IMR-90 (cell line): Measurements from ENCODE around the gene WNT16. TPM values are rescaled to one million over a fixed set of nuclear protein-coding genes. Genes with fewer than 3 reads are reported as not detected.
A peak's percentile ranks its signal among the peaks of the same experiment; 100 is the strongest.

Experiments used
- ATAC-seq: fragments of 200-7000 bp; cut with Tn5 transposase; 2 replicates; pipeline ENCODE4 v1.9.1; 2020; ENCODE audit warnings: low read depth, mild to moderate bottlenecking, moderate library complexity
- BruUV-seq: library from RNA; stranded (reverse); fragments of 400-500 nt; replicated peaks from 2 replicates; lab custom pipeline; 2021; lab: Mats Ljungman, UMichigan
- CTCF ChIA-PET: fragments of 300-600 bp; formaldehyde crosslinking; extraction: SDS; loops from one replicate; lab custom pipeline; 2021; ENCODE audit warnings: antibody characterized with exemption; lab: Yijun Ruan, JAX
- POLR2A ChIA-PET: fragments of 300-600 bp; sonication (Branson Sonifier 250); formaldehyde crosslinking; loops from one replicate; lab custom pipeline; 2022; ENCODE audit warnings: antibody characterized with exemption; ENCODE audit not compliant: unreplicated experiment; lab: Charles Lee
- DNase-seq: peaks from one replicate; pipeline ENCODE4 v3.0.0; 2013
- H2AFZ ChIP-seq: replicated peaks from 2 replicates; pipeline ENCODE3; 2013; ENCODE audit warnings: low read length, mild to moderate bottlenecking; ENCODE audit not compliant: poor library complexity
- H2AK5ac ChIP-seq: 2 replicates; pipeline ENCODE4 v1.6.1; 2013; ENCODE audit warnings: low read depth, low read length, inconsistent platforms
- H2AK9ac ChIP-seq: replicated peaks from 2 replicates; pipeline ENCODE3; 2013; ENCODE audit warnings: mild to moderate bottlenecking, low read depth, low read length, moderate library complexity; ENCODE audit not compliant: poor library complexity
- H2BK120ac ChIP-seq: 2 replicates; pipeline ENCODE4 v1.6.1; 2013; ENCODE audit warnings: low read depth, low read length, inconsistent platforms
- H2BK15ac ChIP-seq: 3 replicates; pipeline ENCODE4 v1.6.1; 2013; ENCODE audit warnings: low read depth, low read length, inconsistent platforms
- H2BK20ac ChIP-seq: 2 replicates; pipeline ENCODE4 v1.6.1; 2013; ENCODE audit warnings: low read depth, mild to moderate bottlenecking, inconsistent platforms, low read length, moderate library complexity
- H2BK5ac ChIP-seq: 2 replicates; pipeline ENCODE4 v1.6.1; 2013; ENCODE audit warnings: mild to moderate bottlenecking, low read depth, low read length, inconsistent platforms; ENCODE audit not compliant: poor library complexity, severe bottlenecking
- H3K14ac ChIP-seq: replicated peaks from 2 replicates; pipeline ENCODE4 v1.6.1; 2013; ENCODE audit warnings: low read depth, low read length, inconsistent platforms
- H3K18ac ChIP-seq: 2 replicates; pipeline ENCODE4 v1.6.1; 2013; ENCODE audit warnings: low read depth, low read length, control low read depth
- H3K23ac ChIP-seq: 2 replicates; pipeline ENCODE4 v1.6.1; 2013; ENCODE audit warnings: low read depth, low read length, inconsistent platforms
- H3K27ac ChIP-seq: 2 replicates; pipeline ENCODE4 v1.5.1; 2013; ENCODE audit warnings: mild to moderate bottlenecking, control low read depth, low read length; ENCODE audit not compliant: insufficient read depth
- H3K27me3 ChIP-seq: 2 replicates; pipeline ENCODE4 v1.6.1; 2013; ENCODE audit warnings: low read length; ENCODE audit not compliant: control insufficient read depth, insufficient read depth
- H3K36me3 ChIP-seq: 2 replicates; pipeline ENCODE4 v1.6.1; 2013; ENCODE audit warnings: low read length, mixed read lengths; ENCODE audit not compliant: control insufficient read depth, insufficient read depth
- H3K4ac ChIP-seq: 2 replicates; pipeline ENCODE4 v1.6.1; 2013; ENCODE audit warnings: low read depth, low read length, inconsistent platforms
- H3K4me1 ChIP-seq: 2 replicates; pipeline ENCODE4 v1.6.1; 2013; ENCODE audit warnings: low read length, mixed read lengths; ENCODE audit not compliant: control insufficient read depth, insufficient read depth
- H3K4me2 ChIP-seq: 2 replicates; pipeline ENCODE4 v1.6.1; 2013; ENCODE audit warnings: low read depth, mild to moderate bottlenecking, control low read depth, low read length, moderate library complexity
- H3K4me3 ChIP-seq: 2 replicates; pipeline ENCODE4 v1.5.1; 2013; ENCODE audit warnings: low read depth, mild to moderate bottlenecking, control low read depth, low read length, moderate library complexity; ENCODE audit not compliant: insufficient read depth
- H3K56ac ChIP-seq: 2 replicates; pipeline ENCODE4 v1.6.1; 2013; ENCODE audit warnings: low read length, inconsistent platforms; ENCODE audit not compliant: insufficient read depth; ENCODE audit errors: extremely low read depth
- H3K79me1 ChIP-seq, 2 experiments: 2 replicates each; pipeline ENCODE4 v1.6.1; 2013; ENCODE audit warnings: low read length in 2 of 2, inconsistent platforms in 1 of 2, low read depth in 1 of 2
- H3K9ac ChIP-seq: 2 replicates; pipeline ENCODE4 v1.6.1; 2013; ENCODE audit warnings: low read depth, low read length, control low read depth
- H3K9me1 ChIP-seq: 2 replicates; pipeline ENCODE4 v1.6.1; 2013; ENCODE audit warnings: low read length, inconsistent platforms; ENCODE audit not compliant: insufficient read depth
- H3K9me3 ChIP-seq: 2 replicates; pipeline ENCODE4 v1.6.1; 2013; ENCODE audit warnings: low read length; ENCODE audit not compliant: control insufficient read depth, insufficient read depth
- H4K20me1 ChIP-seq: 2 replicates; pipeline ENCODE4 v1.6.1; 2013; ENCODE audit warnings: low read length, inconsistent platforms; ENCODE audit not compliant: insufficient read depth
- H4K5ac ChIP-seq: 2 replicates; pipeline ENCODE4 v1.6.1; 2013; ENCODE audit warnings: mild to moderate bottlenecking, low read depth, low read length, control low read depth
- H4K8ac ChIP-seq, 2 experiments: 2 replicates each; pipeline ENCODE4 v1.6.1; 2013; ENCODE audit warnings: low read depth in 2 of 2, low read length in 2 of 2, control low read depth in 1 of 2, inconsistent platforms in 1 of 2
- H4K91ac ChIP-seq: 2 replicates; pipeline ENCODE4 v1.6.1; 2013; ENCODE audit warnings: low read depth, low read length, inconsistent platforms; ENCODE audit not compliant: insufficient read depth
- BHLHE40 ChIP-seq: fragments of 150-350 bp; IDR thresholded peaks from 2 replicates; pipeline ENCODE4 v1.6.1; 2016; ENCODE audit warnings: mild to moderate bottlenecking, low read depth, low read length
- CEBPB ChIP-seq: IDR thresholded peaks from 2 replicates; pipeline ENCODE4 v1.6.1; 2012; ENCODE audit warnings: low read depth, low read length, improper control_type of control experiment
- CHD1 ChIP-seq: IDR thresholded peaks from 2 replicates; pipeline ENCODE4 v1.6.1; 2012; ENCODE audit warnings: low read depth, low read length, improper control_type of control experiment
- CTCF ChIP-seq: conservative IDR thresholded peaks from 2 replicates; pipeline ENCODE4 v1.5.1; 2012; ENCODE audit warnings: mild to moderate bottlenecking, low read depth, low read length, improper control_type of control experiment
- ELK1 ChIP-seq: fragments of 150-350 bp; IDR thresholded peaks from 2 replicates; pipeline ENCODE4 v1.6.1; 2016; ENCODE audit warnings: low read depth, mild to moderate bottlenecking, low read length, moderate library complexity, borderline replicate concordance
- FOS ChIP-seq: fragments of 150-350 bp; IDR thresholded peaks from 2 replicates; pipeline ENCODE4 v1.6.1; 2016; ENCODE audit warnings: low read depth, low read length
- MAFK ChIP-seq: IDR thresholded peaks from 2 replicates; pipeline ENCODE4 v1.6.1; 2012; ENCODE audit warnings: low read depth, low read length, improper control_type of control experiment
- MAZ ChIP-seq: IDR thresholded peaks from 2 replicates; pipeline ENCODE4 v1.6.1; 2012; ENCODE audit warnings: low read depth, mild to moderate bottlenecking, low read length, improper control_type of control experiment, moderate library complexity, borderline replicate concordance
- MXI1 ChIP-seq: IDR thresholded peaks from 2 replicates; pipeline ENCODE4 v1.6.1; 2012; ENCODE audit warnings: low read depth, mild to moderate bottlenecking, low read length, moderate library complexity, borderline replicate concordance
- NFE2L2 ChIP-seq: fragments of 150-350 bp; IDR thresholded peaks from 2 replicates; pipeline ENCODE4 v1.6.1; 2016; ENCODE audit warnings: low read depth, mild to moderate bottlenecking, low read length
- POLR2A ChIP-seq: IDR thresholded peaks from 2 replicates; pipeline ENCODE4 v1.6.1; 2012; ENCODE audit warnings: mild to moderate bottlenecking, low read depth, low read length
- RAD21 ChIP-seq: IDR thresholded peaks from 2 replicates; pipeline ENCODE4 v1.6.1; 2012; ENCODE audit warnings: low read length, improper control_type of control experiment
- RCOR1 ChIP-seq: IDR thresholded peaks from 2 replicates; pipeline ENCODE4 v1.6.1; 2012; ENCODE audit warnings: mild to moderate bottlenecking, low read length, improper control_type of control experiment; ENCODE audit not compliant: insufficient replicate concordance
- RFX5 ChIP-seq: IDR thresholded peaks from 2 replicates; pipeline ENCODE4 v1.8.0; 2012; ENCODE audit warnings: low read depth, mild to moderate bottlenecking, low read length, moderate library complexity
- SMC3 ChIP-seq: fragments of 150-350 bp; IDR thresholded peaks from 2 replicates; pipeline ENCODE4 v1.6.1; 2016; ENCODE audit warnings: low read depth, mild to moderate bottlenecking, antibody characterized with exemption, low read length, moderate library complexity
- USF2 ChIP-seq: fragments of 150-350 bp; IDR thresholded peaks from 2 replicates; pipeline ENCODE4 v1.6.1; 2017; ENCODE audit warnings: mild to moderate bottlenecking, antibody characterized with exemption, low read length, low read depth
- WGBS, 2 experiments: methylation state at CpG; one replicate each; pipeline versions ENCODE4 v1.1.5 to v1.1.7; 2013; ENCODE audit warnings: missing lambda C conversion rate in 2 of 2; ENCODE audit not compliant: insufficient read length in 1 of 2; ENCODE audit errors: extremely low coverage in 2 of 2; 5-methylcytosine and 5-hydroxymethylcytosine counted together
- dilution Hi-C: fragments of 300-500 bp; cut with HindIII; formaldehyde crosslinking; loops from one replicate; pipeline ENCODE4 v1.14.3; 2018; ENCODE audit warnings: low sequenced_read_pairs; ENCODE audit not compliant: unreplicated experiment
- in situ Hi-C: fragments of 300-500 bp; cut with MboI; formaldehyde crosslinking; loops from 3 replicates; pipeline ENCODE4 v1.14.3; 2019; ENCODE audit warnings: low sequenced_read_pairs, inconsistent platforms, mixed read lengths
- intact Hi-C: fragments of 100-400 bp; cut with micrococcal nuclease; formaldehyde crosslinking; loops from 2 replicates; pipeline ENCODE4 v1.10.0; 2022
- polyA plus RNA-seq, 3 experiments: library from polyadenylated mRNA; depleted of rRNA; stranded (reverse); fragments of >200 nt; gene quantifications; 2 replicates each; pipeline ENCODE4 v1.2.3, GENCODE V29; 2012; ENCODE audit warnings: low replicate concordance in 1 of 3
- total RNA-seq: library from RNA; depleted of rRNA; stranded (reverse); fragments of >200 nt; gene quantifications from 2 replicates; pipeline ENCODE4 v1.2.3, GENCODE V29; 2012

WNT16 gene
- total and polyA plus RNA-seq, 2 of the 4 experiments (the other 2 are of a cell fraction), result 0.68 to 1.1 TPM

- Histone ChIP-seq H4K5ac (no peak overlapping the region), H3K56ac (no peak overlapping the region), H3K9ac (no peak overlapping the region), H4K8ac (peak overlapping the region in 1 of 2 experiments; percentile 72; a peak in 2 of 4 replicates), H3K4ac (peak overlapping the region; percentile 67), H3K27ac (no peak overlapping the region), H2AK5ac (peak overlapping the region; percentile 49), H2BK20ac (peak overlapping the region; percentile 42; the same call in 1 of the 2 replicates), H2AK9ac (no peak overlapping the region), H3K14ac (peak overlapping the region; percentile 58), H3K79me1 (peaks cover 0 to 6% of the 10 kb centered on the region in 2 experiments; a peak in 1 of 4 replicates), H4K20me1 (no peaks in the 10 kb centered on the region), H3K9me1 (peaks cover 6% of the 10 kb centered on the region; the same call in 1 of the 2 replicates), H3K23ac (peak overlapping the region; percentile 62; the same call in 1 of the 2 replicates), H3K27me3 (no peaks in the 10 kb centered on the region), H3K4me3 (no peak overlapping the region), H3K36me3 (peaks cover 3% of the 10 kb centered on the region), H3K4me2 (no peak overlapping the region), H2BK120ac (peak overlapping the region; percentile 57), H3K4me1 (peaks cover 6% of the 10 kb centered on the region; the same call in 1 of the 2 replicates), H2AFZ (peak overlapping the region; percentile 18), H2BK5ac (peak overlapping the region; percentile 63), H2BK15ac (peak overlapping the region; percentile 64; the same call in 1 of the 3 replicates), H4K91ac (no peak overlapping the region), H3K18ac (peak overlapping the region; percentile 50; the same call in 1 of the 2 replicates), H3K9me3 (no peaks in the 10 kb centered on the region)
- TF ChIP-seq CTCF (no peak), MAFK (no peak), MXI1 (no peak), RCOR1 (no peak), RAD21 (no peak), POLR2A (no peak), RFX5 (no peak), SMC3 (no peak), USF2 (no peak), ELK1 (no peak), FOS (no peak), NFE2L2 (no peak), MAZ (no peak), CEBPB (no peak), CHD1 (no peak), BHLHE40 (no peak)
- no TSS peak for BruUV-seq
- in situ Hi-C loops (no loop called here), intact Hi-C loops (no loop called here), dilution Hi-C loops (no loop called here)
- DNase-seq (no peak), ATAC-seq (no peak)
- CTCF ChIA-PET, result interaction anchor here (0.7 to 1.0 kb wide), 2 partner anchors 19 to 159 kb away, joined by 3 to 5 read pairs; no protein-coding TSS in a partner anchor
- POLR2A ChIA-PET, result no interaction called here
- no CpG with 5 or more reads among the region's 2 CpGs for WGBS, 2 experiments
Measured at GRCh38 chr7:121297843-121298242, 31.0 kb upstream of the WNT16 start.
